GM19240 (cell line): Measurements from ENCODE around the gene CTNNAL1.
"Not testable (repeated sequence)": the region's sequence is repeated elsewhere in the genome, so short reads cannot be mapped to it uniquely, and the experiment has no call there.

ENCODE experiments used
- DNase-seq: peaks from one replicate; pipeline ENCODE4 v3.0.0; 2011; ENCODE audit warnings: low spot score; ENCODE audit not compliant: insufficient read length

CTNNAL1 gene

DNA sequence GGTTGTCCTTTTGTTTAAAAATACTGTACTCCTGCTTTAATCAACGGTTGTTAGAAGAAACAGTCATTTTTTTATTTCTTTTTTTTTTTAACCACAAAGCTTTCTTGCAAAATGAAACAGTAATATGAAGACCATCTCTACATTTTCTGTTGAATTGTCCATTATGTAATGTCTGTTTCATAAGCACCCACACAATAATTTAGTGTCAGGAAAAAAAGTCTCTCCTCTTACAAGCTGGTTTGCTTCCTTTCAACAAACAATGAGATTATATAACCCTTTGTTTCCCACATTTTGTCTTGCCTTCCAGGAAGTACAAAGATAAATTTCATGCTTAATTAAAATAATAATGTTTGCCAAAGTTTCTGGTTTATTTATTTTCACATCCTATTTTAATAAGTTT, 16.7 kb downstream of the CTNNAL1 start:
- no peak for DNase-seq

DNA sequence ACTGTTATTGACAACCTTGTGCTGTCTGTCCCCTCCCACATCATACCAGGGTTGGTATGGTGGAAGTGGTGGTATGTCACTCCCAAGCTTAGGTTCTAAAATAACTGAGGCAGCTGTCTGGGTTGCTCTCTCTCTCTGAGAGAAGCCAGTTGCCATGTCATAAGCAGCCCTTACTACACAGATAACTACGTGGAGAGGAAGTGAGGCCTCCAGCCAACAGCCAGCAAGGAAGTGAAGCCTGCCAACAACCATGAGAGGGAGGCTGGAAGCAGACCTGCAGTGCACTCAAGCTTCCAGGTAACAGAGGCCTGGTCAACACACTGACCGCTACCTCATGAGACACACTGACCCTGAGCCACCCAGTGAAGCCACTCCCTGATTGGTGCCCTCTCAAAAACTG, 18.6 kb downstream of the CTNNAL1 start:
- no peak for DNase-seq

DNA sequence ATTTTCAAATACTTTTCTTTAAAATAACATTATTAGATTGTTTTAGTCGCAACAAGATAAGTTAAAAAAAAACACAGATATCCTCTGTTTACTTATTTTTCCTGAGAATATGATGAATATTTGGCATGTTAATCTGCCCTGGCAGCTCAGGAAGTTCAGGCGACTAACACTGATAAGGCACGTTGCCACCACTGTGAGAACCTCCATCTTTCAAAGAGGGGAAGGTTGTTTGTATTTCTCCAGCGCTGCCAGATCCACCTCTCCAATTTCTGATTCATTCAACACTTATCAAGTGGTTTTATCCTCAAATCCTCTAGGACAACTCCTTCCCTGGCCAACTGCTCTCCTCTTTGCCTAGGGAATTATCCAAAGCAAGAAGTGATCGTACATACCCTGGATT, 21.8 kb downstream of the CTNNAL1 start:
- no peak for DNase-seq

DNA sequence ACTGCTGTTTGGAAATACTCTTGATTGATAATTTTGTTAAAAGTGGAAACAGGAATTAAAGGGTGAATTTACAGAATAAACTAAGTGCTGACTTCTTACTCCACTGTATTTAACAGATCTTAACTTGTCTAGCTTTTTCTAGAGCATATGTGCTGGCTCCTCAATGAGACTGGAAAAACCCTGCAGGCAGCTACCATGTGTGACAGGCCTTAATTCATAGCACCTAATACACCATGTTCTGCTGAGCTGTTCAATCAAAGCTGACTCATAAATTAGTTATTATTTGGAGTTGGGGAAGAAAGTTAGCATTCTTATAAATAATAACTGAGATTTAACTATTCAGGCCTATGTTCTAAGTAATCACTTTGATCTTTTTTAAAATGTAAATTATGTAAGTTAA, 29.4 kb downstream of the CTNNAL1 start:
- no peak for DNase-seq

DNA sequence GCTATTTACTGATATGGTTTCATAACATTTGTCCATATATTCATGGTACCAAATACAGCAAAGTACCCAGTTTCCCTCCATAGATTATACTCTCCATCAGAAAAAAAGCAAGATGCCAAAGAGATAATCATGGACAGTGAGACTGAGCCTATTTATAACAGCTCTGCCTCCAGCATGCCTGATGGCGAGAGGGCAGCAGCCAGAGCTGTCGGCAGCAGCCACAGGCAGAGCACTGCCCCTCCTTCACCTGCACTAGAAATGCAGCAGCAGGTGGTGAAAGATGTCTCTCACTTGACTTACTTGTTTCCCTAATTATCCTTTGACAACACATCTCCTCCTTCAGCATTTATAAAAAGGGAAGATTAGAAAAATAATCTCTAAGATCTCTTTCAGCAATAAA, 32.4 kb downstream of the CTNNAL1 start:
- no peak for DNase-seq

DNA sequence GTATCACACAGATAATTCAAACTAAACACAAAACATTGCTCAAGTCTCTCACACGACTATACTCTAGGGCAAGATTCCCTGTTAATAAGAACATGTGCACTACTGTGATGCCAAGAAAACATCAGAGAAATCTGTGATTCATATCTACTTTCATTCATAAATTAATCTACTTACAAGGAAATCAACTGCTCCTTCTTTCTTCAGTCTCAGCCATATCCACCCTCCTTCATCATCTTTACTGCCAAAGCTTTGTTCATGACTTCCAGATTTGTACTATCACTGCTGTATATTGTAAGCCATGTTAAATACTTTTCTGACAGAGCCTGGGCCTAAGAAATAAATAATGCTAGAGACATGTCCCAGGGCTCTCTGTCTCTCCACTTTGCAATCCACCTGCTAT, 35.1 kb downstream of the CTNNAL1 start:
- no peak for DNase-seq

DNA sequence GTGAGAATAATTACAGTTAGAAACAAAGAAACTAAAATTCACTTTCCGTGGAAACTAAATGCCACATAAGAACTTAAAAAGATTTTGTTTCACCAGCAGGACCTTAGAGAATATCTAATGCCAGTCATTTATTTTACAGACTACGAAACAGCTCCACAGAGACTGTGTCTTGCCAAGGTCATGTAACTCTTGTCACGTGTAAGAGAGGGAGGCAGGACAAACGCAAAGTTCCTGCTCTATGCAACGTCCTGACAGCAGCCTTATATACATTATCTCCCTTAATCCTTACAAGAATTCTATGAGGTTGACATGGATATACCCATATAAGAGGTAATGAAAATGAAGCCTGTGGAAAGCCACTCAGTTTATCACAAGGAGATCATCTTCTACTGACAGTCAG, 39.4 kb downstream of the CTNNAL1 start:
- DNase-seq = no peak

DNA sequence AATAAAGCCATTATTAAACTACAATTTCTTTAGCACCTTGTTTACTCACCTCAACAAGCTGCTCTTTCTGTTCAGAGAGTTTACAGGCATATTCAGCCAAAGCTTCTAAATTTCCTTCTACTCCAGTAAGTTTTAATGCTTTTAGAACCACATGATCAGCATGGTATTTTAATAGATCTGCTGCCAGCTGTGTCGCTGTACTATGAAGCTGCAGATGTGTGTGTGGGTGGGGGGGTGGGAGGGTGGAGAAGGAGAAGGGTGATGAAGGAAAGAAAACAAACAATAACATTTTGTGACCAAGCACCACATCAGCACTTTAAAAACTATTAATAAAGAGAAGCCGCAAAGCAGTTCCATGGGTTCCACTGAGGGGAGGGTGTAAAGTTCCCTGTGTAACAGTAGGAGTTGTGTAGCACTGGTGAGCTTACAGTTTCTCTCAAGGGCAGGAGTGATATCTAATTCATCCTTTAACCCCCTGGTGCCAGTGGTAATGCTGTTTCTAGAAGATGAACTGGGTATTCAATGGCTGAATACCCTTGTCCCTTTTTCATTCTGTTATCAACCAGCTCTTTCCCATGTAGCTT, 40.6 kb downstream of the CTNNAL1 start:
- DNase-seq = no peak

DNA sequence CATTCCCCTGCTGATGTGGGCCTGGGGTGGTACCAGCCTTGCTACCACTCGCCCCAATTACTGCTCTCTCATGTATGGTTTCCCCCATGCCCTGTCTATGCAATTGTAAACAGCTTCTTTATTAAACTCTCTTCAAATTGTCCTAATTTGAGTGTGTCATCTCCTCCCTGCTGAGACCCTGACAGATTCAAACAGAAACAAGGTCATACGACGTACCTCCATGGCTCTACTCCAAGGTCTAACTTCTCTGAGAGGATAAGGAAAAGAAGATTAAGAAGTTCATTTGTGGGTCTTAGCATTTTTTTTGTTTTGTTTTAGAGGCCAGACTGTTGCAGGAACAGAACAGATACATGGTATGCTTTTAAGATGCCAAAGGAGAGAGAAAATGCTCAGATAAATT, 41.1 kb downstream of the CTNNAL1 start:
- DNase-seq = no peak

DNA sequence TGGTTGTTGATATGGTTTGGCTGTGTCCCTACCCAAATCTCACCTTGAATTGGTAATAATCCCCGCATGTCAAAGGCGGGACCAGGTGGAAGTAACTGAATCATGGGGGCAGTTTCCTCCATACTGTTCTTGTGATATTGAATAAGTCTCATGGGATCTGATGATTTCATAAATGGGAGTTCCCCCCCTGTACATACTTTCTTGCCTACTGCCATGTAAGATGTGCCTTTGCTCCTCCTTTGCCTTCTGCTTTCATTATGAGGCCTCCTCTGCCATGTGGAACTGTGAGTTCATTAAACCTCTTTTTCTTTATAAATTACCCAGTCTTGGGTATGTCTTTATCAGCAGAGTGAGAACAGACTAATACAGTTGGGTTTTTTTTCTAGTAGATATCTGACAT, 41.9 kb downstream of the CTNNAL1 start:
- not testable (repeated sequence) for DNase-seq

DNA sequence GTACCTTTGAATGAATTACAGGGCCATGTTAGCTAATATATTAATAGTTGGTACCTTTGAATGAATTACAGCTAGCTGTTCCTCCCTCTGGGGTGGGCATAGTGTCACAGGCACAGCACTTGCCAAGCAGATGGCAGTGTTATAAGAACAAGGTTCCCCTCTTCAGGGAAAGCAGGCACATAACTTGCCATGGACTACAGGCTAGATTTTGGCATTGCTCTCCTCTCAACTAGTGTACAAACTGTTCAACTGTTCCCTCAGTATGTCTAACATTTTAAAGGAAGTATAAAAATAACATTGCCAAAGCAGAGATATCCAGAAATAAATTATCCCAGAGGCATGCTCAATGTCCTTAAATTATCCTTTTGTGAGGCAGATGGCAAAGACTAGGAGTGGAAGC, 45.4 kb downstream of the CTNNAL1 start:
- DNase-seq = no peak

DNA sequence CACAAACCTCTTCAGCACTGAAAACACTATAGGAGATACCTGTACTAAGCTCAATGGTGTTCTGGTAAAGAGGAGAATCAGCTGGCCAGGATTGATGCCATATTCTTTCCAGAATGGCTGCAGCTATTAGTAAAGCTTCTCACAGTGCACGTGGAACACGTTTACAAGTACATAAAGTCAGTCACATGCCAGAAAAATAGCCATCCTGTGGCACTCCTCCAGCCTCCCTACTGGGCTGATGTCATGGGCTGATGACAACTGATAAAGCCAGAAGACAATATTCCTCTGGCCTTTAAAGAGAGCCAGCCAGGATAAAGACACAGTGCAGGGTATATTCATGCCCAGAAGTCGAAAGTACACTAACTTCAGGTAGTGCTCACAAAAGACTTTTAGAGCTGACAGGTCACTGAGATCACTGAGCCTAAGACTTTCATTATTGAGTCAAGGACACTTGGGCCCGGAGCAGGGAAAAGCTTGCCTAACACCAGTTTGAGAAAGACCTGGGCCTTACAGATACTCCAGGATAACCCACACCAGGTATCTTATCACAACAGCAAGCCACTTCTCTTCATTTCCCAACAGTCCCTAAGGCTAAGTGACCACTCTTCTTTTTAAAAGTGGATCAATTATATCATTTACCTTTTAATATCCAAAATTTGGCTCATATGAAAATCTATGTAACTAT, 49.7 kb downstream of the CTNNAL1 start:
- DNase-seq = no peak

DNA sequence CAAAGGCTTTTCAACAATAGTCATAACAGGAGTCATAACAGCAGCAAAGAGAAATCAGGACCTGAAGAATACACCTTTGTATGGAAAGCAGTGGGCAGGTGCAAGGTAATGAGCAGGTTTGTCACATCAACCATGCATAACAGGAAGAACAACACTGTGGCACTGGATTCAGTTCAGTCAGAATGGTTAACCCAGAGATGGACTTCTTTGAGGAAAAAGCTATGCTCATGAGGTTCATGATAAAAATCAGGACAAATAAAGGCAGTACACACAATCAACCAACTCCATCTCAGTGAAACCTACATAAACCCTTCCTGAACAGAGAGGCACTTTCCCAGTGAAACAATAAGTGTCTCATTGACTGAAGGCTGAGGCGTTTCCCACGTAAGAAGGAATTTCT, 52.1 kb downstream of the CTNNAL1 start:
- no peak for DNase-seq

DNA sequence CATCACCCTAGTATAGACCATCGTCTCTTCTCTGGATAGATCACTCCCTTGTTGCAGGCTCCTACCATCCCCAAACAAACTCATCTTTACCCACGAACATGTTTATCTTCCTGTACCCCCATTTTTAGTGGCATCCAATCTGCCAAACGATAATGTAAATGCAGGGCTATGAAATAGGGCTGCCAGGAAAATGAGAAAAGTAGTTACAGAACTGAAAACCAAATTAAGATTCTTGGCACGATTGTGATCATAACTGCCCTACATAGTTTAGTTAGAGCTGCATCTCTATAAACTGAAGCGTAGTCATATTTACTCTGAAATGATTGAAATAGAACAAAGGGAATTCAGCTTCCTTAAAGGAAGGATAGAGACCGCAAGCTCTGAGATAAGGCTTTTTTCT, 53.0 kb downstream of the CTNNAL1 start:
- DNase-seq = no peak

DNA sequence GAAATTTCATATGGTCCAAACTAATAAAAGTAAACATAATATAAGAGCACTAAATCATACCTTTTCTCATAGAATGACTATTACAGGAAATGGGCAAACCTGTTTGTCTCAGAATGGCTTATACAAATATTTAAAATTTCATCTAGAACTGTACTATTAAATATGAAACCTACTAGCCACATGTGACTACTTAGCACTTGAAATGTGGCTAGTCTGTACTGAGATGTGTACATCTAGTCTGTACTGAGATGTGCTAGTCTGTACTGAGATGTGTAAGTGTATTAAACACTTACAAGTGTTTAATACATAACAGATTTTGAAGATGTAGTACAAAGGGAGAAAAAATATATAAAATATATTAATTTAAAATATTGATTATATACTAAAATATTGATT, 56.7 kb downstream of the CTNNAL1 start:
- no peak for DNase-seq

DNA sequence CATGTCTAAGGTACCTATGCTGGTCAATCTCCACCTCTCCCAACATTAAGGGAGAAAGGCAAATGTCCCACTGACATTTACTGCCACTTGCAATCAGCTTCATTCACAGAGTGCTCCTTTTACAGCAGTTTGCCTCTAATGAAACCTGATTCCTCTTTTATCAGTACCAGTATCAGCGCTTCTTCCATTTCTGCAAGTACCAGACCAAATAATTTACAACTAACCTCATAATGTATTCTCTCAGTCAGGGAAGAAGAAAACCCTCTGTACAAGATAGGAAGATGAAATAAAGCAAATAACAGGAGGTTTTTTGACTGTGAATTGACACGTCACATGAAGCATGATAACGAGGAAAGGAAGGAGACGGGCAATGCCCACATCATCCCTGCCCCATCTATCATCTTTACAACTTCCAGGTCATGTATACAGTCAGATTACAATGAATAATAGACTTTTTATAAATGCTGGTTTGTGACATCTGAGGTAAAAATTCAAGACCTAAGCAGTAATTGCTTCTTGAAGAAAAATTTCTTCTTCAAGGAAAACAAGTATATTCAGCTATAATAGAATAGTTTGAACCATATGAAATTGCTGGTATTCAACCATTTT, 57.2 kb downstream of the CTNNAL1 start:
- no peak for DNase-seq

DNA sequence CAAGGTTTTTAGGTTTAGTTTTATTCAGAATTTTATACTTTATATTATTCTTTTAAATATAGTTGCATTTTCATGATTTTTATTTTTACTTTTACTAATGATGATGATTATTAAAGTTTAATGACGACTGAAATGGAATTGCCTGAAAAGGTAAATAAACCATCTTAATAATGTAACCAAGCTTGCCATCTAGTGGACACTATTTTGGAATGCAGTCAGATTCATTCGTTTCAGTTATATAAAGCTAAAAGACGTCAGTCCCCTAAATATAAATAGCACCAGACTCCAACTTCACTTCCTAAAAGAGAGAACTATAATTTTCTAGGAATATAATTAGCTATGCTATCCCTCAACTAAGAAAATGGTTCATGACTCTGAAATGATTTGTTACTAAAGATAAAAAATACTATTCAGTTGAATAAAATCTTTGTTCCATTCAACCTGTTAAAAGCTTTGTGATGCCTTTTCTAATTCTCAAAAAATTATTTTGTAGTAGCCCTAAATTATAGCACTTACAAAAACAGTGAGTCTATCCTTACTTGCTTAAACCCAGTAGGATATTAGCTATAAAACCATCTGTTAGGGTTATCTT, 59.2 kb downstream of the CTNNAL1 start:
- no peak for DNase-seq

DNA sequence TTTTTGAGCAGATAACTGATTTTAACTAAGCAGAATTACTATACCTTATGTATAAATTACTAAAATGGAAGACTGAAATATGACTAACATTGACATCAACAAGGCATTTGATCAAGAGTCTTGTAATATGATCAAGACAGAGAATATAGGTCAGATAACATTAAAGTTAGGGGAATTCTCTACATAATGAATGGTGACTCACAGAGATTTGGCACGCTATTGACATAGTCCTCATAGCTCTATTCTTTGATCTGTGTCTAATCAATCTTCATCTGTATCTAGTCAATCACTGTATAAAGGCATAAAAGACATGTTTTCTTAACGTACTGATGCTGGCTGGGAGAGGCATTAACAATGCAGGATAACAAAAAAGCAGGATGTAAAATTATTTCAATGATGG, 61.7 kb downstream of the CTNNAL1 start:
- no peak for DNase-seq

DNA sequence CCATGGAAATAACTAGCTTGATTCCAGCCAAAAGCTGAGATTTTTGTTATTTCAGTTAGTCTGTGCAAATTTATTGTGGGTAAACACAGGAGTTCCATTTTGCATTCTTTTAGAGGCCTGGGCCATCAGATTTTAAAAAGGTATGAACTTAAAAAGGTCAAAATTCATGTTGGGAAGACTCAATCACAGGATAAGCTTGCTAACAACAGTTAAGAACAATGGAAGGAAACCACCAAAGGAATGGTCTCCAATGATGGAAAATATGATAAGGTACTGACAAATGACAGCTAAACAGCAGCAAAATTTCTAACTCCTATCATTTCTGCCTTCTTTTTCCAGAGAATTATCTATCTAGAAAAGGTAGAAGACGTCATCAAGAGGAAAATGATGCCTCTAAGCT, 63.1 kb downstream of the CTNNAL1 start:
- DNase-seq = no peak

DNA sequence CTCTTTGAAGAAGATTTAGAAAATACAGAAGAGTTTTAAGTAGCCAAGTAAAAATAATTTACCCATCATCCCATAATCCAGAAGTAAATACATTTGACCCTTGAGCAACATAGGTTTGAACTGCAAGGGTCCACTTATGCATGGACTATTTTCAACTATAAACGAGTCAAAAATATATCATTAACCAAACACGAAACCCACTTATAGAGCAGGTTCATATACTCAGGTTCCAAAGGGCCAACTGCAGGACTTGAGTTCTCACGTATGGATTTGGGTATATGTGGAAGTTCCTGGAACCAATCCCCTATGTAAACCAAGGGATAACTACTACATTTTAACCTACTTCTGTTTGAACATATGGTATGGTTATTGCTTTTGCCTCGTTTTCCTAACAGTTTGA, 73.3 kb downstream of the CTNNAL1 start:
- DNase-seq = no peak

DNA sequence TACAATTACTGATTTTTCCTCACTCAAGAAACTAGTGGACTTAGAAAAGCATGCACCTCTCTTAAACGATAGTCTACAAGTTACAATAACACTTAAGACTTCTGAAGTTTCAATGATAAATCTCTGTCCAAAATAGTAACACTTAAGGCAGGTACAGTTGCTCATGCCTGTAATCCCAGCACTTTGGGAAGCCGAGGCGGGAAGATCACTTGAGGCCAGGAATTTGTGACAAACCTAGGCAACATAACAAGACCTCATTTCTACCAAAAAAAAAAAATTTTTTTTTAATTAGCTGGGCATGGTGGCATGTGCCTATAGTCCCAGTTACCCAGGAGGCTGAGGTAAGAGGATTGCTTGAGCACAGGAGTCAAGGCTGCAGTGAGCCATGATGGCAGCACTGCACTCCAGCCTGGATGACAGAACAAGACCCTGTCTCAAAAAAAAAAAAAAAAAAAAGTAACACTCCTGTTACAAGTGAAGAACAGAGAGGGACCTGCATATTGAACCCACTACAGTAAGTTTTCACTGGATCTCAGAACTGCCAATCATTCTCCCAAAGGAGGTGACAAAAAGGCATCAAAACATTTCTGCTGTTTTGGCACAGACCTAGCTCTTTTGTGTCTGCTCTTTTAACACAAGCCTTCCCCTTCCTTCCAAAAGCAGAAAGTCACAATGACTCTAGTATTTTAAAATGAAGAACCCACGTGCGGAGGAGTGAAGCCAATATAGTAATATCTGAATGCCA, 75.6 kb downstream of the CTNNAL1 start:
- no peak for DNase-seq

DNA sequence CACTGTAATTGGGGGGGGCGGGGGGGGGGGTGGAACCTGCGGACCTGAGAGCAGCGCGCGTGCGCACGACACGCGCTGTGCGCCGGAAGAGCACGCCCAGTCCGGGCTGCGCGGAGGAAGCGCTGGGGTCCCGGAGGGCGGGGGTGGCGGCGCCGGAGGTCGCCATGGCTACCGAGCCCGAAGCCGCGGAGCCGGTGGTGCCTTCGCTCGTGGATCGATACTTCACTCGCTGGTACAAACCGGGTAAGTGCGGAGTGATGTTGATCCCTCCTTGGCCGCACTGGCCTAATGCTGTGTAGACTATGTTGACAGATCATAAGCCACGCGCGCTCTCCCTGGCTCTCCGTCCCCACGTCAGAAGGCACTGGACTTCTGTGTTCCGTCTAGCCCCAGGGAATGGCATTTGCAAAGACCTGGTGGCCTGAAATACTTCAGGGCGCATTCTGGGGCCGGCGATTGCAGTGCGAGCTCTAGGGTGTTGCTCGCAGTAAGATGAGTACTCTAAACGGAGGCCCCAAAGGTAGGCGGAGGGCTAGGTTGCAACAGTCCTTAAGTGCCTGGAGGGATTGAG, 78.9 kb downstream of the CTNNAL1 start, which contains the start of gene ABITRAM:
TSS of gene ABITRAM (plus strand) at position 78 of the 571 bp plus-strand sequence. CDS start at position 165, 87 bp downstream.
- peak; percentile 62 for DNase-seq
